Measurements from ENCODE around the gene NPRL2. TPM values are rescaled to one million over a fixed set of nuclear protein-coding genes. Genes with fewer than 3 reads are reported as not detected.

Gene NPRL2
- total and polyA plus RNA-seq, 2 donors (not counting 3 experiments of a cell fraction or from before 2014, with no cell fraction given) = 13.4 to 30.6 TPM

- Histone ChIP-seq H3K4me3 (replicated peaks in 1 of 3; ENCODE audit: insufficient read depth in 1 of 3, low read depth in 1 of 3, low read length in 3 of 3) (peak within 1 kb of the TSS in 2 of 3 experiments; percentile 16 to 29), H3K4me2 (ENCODE audit: insufficient read depth, low read length) (peak within 1 kb of the TSS; percentile 50), H3K9me1 (replicated peaks; ENCODE audit: control insufficient read depth, extremely low read depth, insufficient read depth, low read length) (no peaks in the 10 kb centered on the region), H3K27me3 (ENCODE audit: control insufficient read depth in 2 of 2, insufficient read depth in 2 of 2, low read length in 2 of 2) (no peaks in the 10 kb centered on the region), H3K4me1 (ENCODE audit: control insufficient read depth, extremely low read depth, insufficient read depth, low read length) (peaks cover 15% of the 10 kb centered on the region), H3K9ac (replicated peaks; ENCODE audit: extremely low read depth, insufficient read depth, low read length) (no peak within 1 kb of the TSS), H4K20me1 (replicated peaks; ENCODE audit: control insufficient read depth, extremely low read depth, insufficient read depth, low read length) (no peaks in the 10 kb centered on the region), H3K27ac (ENCODE audit: insufficient read depth, low read depth, low read length) (no peak within 1 kb of the TSS), H3K36me3 (ENCODE audit: control insufficient read depth in 2 of 2, extremely low read depth in 1 of 2, insufficient read depth in 2 of 2, low read length in 2 of 2) (peaks cover 0 to 4% of the 10 kb centered on the region in 2 experiments), H3K79me2 (ENCODE audit: control insufficient read depth, insufficient read depth, low read length) (no peaks in the 10 kb centered on the region), H2AFZ (ENCODE audit: low read depth, low read length) (peak within 1 kb of the TSS; percentile 85), H3K9me3 (replicated peaks; ENCODE audit: control insufficient read depth, insufficient read depth, low read length) (no peaks in the 10 kb centered on the region)
- ChIA-PET CTCF (interaction anchor here (1.3 to 7.7 kb wide), 2 partner anchors 12 to 195 kb away, joined by 4 to 165 read pairs; no protein-coding TSS in a partner anchor), POLR2A (no interaction called here)
- no TSS peak for BruUV-seq (replicated peaks)
- dilution Hi-C loops (cut with MboI; ENCODE audit: extremely low pct_ligation_motif_present, low sequenced_read_pairs) = no loop called here
- FAIRE-seq (peak; percentile 77), DNase-seq (ENCODE audit: low read depth, low spot score) (no peak)
- intact Hi-C loops (cut with micrococcal nuclease) = loop anchor here (5.0 kb wide), 1 partner anchor 92 kb away; no protein-coding TSS in a partner anchor
- TF ChIP-seq MAX (IDR thresholded peaks at IDR 0.05; ENCODE audit: insufficient read depth, insufficient read length) (no peak), POLR2A (IDR thresholded peaks at IDR 0.05; ENCODE audit: low read depth, low read length) (no peak)
These were observed 4.9 kb downstream of the NPRL2 start, which contains the start of gene ZMYND10 for GRCh38 chr3:50345586-50346234. TSS of gene ZMYND10 (minus strand) at chr3:50345732. CDS start at chr3:50345579, 153 bp downstream.

DNA sequence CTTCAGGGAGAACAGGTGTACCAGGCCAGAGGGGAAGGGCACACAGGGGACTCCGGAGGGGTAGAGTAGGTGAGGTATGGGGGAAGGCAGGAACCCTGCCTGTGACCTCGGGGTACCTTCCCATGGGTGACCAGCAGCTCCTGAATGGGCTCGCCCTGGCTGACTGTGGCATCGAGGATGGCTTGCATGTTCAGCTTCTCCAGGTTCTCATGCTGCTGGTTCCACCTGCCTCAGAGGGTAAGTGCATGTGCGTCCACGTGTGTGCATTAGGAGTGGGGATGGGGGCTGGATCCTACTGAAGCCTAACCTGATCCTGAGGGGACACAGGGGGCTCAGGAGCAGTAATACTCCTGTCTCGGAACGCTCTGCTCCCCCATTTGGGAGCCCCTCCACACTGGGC lies 5.6 kb downstream of the NPRL2 start:
- no peak overlapping the region for H3K9ac ChIP-seq (replicated peaks; ENCODE audit: extremely low read depth, insufficient read depth, low read length)
- dilution Hi-C loops (cut with MboI; ENCODE audit: extremely low pct_ligation_motif_present, low sequenced_read_pairs) = no loop called here

More for the DNA sequence above, 5.6 kb downstream of the NPRL2 start:
- no peak overlapping the region for H3K27ac ChIP-seq (ENCODE audit: insufficient read depth, low read depth, low read length)
- peaks cover 0 to 4% of the 10 kb centered on the region in 2 experiments for H3K36me3 ChIP-seq (ENCODE audit: control insufficient read depth in 2 of 2, extremely low read depth in 1 of 2, insufficient read depth in 2 of 2, low read length in 2 of 2)
- H3K79me2 ChIP-seq (ENCODE audit: control insufficient read depth, insufficient read depth, low read length) = no peaks in the 10 kb centered on the region
- no peak overlapping the region for H3K4me3 ChIP-seq (replicated peaks in 1 of 3; ENCODE audit: insufficient read depth in 1 of 3, low read depth in 1 of 3, low read length in 3 of 3)
- H3K4me1 ChIP-seq (ENCODE audit: control insufficient read depth, extremely low read depth, insufficient read depth, low read length) = peaks cover 17% of the 10 kb centered on the region
- intact Hi-C loops (cut with micrococcal nuclease) = loop anchor here (5.0 kb wide), 1 partner anchor 92 kb away; no protein-coding TSS in a partner anchor
- FAIRE-seq (no peak), DNase-seq (ENCODE audit: low read depth, low spot score) (no peak)
- ChIA-PET CTCF (interaction anchor here (0.7 to 7.7 kb wide), 4 partner anchors 9 to 196 kb away, joined by 3 to 165 read pairs (median 4); no protein-coding TSS in a partner anchor), POLR2A (no interaction called here)
- H3K9me1 ChIP-seq (replicated peaks; ENCODE audit: control insufficient read depth, extremely low read depth, insufficient read depth, low read length) = no peaks in the 10 kb centered on the region
- no TSS peak for BruUV-seq (replicated peaks)
- TF ChIP-seq POLR2A (IDR thresholded peaks at IDR 0.05; ENCODE audit: low read depth, low read length) (no peak), JUN (IDR thresholded peaks at IDR 0.05; ENCODE audit: borderline replicate concordance, insufficient read depth, insufficient read length, low read depth) (no peak), CTCF (IDR thresholded peaks at IDR 0.05; ENCODE audit: extremely low read depth in 1 of 2, insufficient read depth in 1 of 2, low read depth in 1 of 2, low read length in 2 of 2) (no peak), MYC (IDR thresholded peaks at IDR 0.05; ENCODE audit: low read depth, low read length) (no peak), GATA2 (IDR thresholded peaks at IDR 0.05; ENCODE audit: insufficient read depth, insufficient read length, low read depth, low read length) (no peak), EZH2 (IDR thresholded peaks at IDR 0.05; ENCODE audit: borderline replicate concordance, low read depth, low read length, severe bottlenecking) (no peak), FOS (IDR thresholded peaks at IDR 0.05; ENCODE audit: borderline replicate concordance, insufficient read depth, low read length) (no peak), POLR2AphosphoS5 (IDR thresholded peaks at IDR 0.05; ENCODE audit: insufficient read depth, low read depth, low read length) (no peak), MAX (IDR thresholded peaks at IDR 0.05; ENCODE audit: insufficient read depth, insufficient read length) (no peak)
- H4K20me1 ChIP-seq (replicated peaks; ENCODE audit: control insufficient read depth, extremely low read depth, insufficient read depth, low read length) = no peaks in the 10 kb centered on the region
- peak overlapping the region; percentile 50 for H3K4me2 ChIP-seq (ENCODE audit: insufficient read depth, low read length)
- H3K9me3 ChIP-seq (replicated peaks; ENCODE audit: control insufficient read depth, insufficient read depth, low read length) = no peaks in the 10 kb centered on the region
- no peak overlapping the region for H2AFZ ChIP-seq (ENCODE audit: low read depth, low read length)
- H3K27me3 ChIP-seq (ENCODE audit: control insufficient read depth in 2 of 2, insufficient read depth in 2 of 2, low read length in 2 of 2) = no peaks in the 10 kb centered on the region
